ENCODE measurements around the gene MSI2. TPM values are rescaled to one million over a fixed set of nuclear protein-coding genes. Genes with fewer than 3 reads are reported as not detected.

MSI2 gene
- polyA plus RNA-seq (2013): 41.6 and 44.9 TPM in 2 replicates

DNA sequence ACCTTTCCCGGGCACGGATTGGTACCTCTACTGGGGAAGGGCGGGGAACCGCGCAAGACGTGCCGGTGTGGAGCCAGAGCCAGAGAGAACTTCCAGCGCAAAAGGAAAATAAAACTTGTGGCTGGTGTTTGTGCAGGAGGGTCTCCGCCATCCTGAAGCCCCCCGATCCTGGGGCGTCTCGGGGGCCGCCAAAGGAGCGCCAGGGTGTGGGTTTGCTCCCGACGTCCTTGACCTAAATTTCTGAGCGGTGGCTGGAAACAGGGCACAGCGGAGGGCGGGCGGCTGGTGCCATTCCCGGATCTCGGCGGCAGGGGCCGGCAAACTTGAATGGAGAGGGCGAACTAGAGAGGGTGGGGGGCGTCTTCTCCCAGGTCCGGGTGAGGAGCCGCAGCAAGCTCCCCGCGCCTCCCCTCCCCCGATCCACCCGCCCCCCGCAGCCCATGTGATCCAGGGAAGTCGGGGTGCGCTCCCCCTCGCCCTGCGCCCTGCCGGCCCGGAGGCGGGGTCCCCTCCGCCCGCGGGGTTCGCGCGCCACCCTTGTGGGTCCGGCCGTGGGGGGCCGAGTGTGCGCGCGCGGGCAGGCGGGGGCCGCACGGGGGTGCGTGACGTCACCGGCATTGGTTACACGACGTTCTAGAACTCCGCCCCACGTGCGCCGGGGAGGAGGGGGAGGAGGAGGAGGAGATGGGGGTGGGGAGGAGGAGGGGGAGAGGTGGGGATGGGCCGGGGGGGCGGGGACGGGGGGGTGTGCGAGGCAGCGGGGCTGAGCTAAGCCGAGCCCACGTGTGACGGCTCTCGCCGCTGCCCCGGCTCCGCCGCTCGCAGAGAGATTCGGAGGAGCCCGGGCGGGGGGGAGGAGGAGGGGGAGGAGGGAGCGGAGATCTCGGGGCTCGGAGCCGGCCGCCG lies at the start of gene MSI2:
Gene MSI2 (plus strand): TSS at position 748 of the 906 bp plus-strand sequence. CDS start 220 bp downstream, outside the sequence.
- Histone ChIP-seq H3K9ac (ENCODE audit: low read length) (peak within 1 kb of the TSS; percentile 74), H2AK5ac (ENCODE audit: low read length) (no peak within 1 kb of the TSS), H3K23ac (ENCODE audit: low read length) (no peak within 1 kb of the TSS), H2BK5ac (ENCODE audit: low read depth, low read length, poor library complexity) (peak within 1 kb of the TSS; percentile 14), H4K12ac (ENCODE audit: low read depth, low read length) (peak within 1 kb of the TSS; percentile 81), H3K4ac (ENCODE audit: low read depth, low read length) (peak within 1 kb of the TSS; percentile 64), H4K91ac (ENCODE audit: low read depth, low read length) (peak within 1 kb of the TSS; percentile 95), H3K4me1 (ENCODE audit: control insufficient read depth in 1 of 2, insufficient read depth in 2 of 2, low read length in 2 of 2) (peaks cover 4 to 9% of the 10 kb centered on the region in 2 experiments), H3K4me3 (ENCODE audit: low read depth, low read length) (peak within 1 kb of the TSS; percentile 91), H2BK12ac (ENCODE audit: low read length) (peak within 1 kb of the TSS; percentile 90), H3K18ac (ENCODE audit: low read length) (peak within 1 kb of the TSS; percentile 95), H3K79me1 (ENCODE audit: low read length) (peaks cover 10% of the 10 kb centered on the region), H3K27me3 (ENCODE audit: insufficient read depth, low read length) (no peaks in the 10 kb centered on the region), H3K4me2 (ENCODE audit: low read length) (peak within 1 kb of the TSS; percentile 98), H3K79me2 (ENCODE audit: control insufficient read depth, insufficient read depth, low read length, poor library complexity) (peaks cover 9% of the 10 kb centered on the region), H2BK120ac (ENCODE audit: insufficient read depth, low read length, poor library complexity) (peak within 1 kb of the TSS; percentile 85), H2AFZ (ENCODE audit: insufficient read depth, low read length, poor library complexity) (peak within 1 kb of the TSS; percentile 95), H3K14ac (ENCODE audit: low read length) (peak within 1 kb of the TSS; percentile 86), H3K36me3 (ENCODE audit: control insufficient read depth in 1 of 2, insufficient read depth in 2 of 2, low read length in 2 of 2) (no peaks in the 10 kb centered on the region), H4K8ac (ENCODE audit: low read depth, low read length) (peak within 1 kb of the TSS; percentile 91), H3K27ac (ENCODE audit: low read depth, low read length) (peak within 1 kb of the TSS; percentile 56), H3K9me3 (ENCODE audit: insufficient read depth, low read depth, low read length) (no peaks in the 10 kb centered on the region)
- DNase-seq: peak; percentile 56 to 58
- WGBS (ENCODE audit: extremely low coverage, insufficient coverage, insufficient read length): no CpG with 5 or more reads among the region's 88 CpGs

DNA sequence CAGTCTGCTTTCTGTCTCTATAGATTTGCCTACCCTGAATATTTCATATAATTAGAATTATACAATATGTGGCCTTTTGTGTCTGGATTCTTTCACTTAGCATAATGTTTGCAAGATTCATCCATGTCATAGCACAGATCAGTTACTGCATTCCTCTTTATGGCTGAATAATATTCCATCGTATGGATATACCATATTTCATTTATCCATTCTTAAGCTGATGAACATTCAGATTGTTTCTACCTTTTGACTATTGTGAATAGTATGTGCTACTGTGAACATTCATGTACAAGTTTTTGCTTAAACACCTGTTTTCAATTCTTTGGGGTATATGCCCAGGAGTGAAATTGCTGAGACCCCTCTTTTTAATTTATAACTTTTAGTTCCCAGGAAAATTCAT lies 49.4 kb upstream of the MSI2 start:
- no peak overlapping the region for H4K8ac ChIP-seq (ENCODE audit: low read depth, low read length)
- H2BK120ac ChIP-seq (ENCODE audit: insufficient read depth, low read length, poor library complexity): no peak overlapping the region
- H3K27me3 ChIP-seq (ENCODE audit: insufficient read depth, low read length): no peaks in the 10 kb centered on the region
- H3K14ac ChIP-seq (ENCODE audit: low read length): no peak overlapping the region
- WGBS (ENCODE audit: extremely low coverage, insufficient coverage, insufficient read length): no CpG with 5 or more reads among the region's 1 CpG
- H3K36me3 ChIP-seq (ENCODE audit: control insufficient read depth in 1 of 2, insufficient read depth in 2 of 2, low read length in 2 of 2): no peaks in the 10 kb centered on the region
- H3K4ac ChIP-seq (ENCODE audit: low read depth, low read length): no peak overlapping the region
- no peak overlapping the region for H2BK12ac ChIP-seq (ENCODE audit: low read length)
- H2AK5ac ChIP-seq (ENCODE audit: low read length): no peak overlapping the region
- no peak overlapping the region for H2BK5ac ChIP-seq (ENCODE audit: low read depth, low read length, poor library complexity)
- no peak overlapping the region for H3K18ac ChIP-seq (ENCODE audit: low read length)
- no peak overlapping the region for H3K4me3 ChIP-seq (ENCODE audit: low read depth, low read length)
- H4K12ac ChIP-seq (ENCODE audit: low read depth, low read length): no peak overlapping the region
- H4K91ac ChIP-seq (ENCODE audit: low read depth, low read length): no peak overlapping the region
- no peaks in the 10 kb centered on the region for H3K4me1 ChIP-seq (ENCODE audit: control insufficient read depth in 1 of 2, insufficient read depth in 2 of 2, low read length in 2 of 2)
- no peak overlapping the region for H3K9ac ChIP-seq (ENCODE audit: low read length)
- no peaks in the 10 kb centered on the region for H3K9me3 ChIP-seq (ENCODE audit: insufficient read depth, low read depth, low read length)
- no peak overlapping the region for H3K27ac ChIP-seq (ENCODE audit: low read depth, low read length)
- no peak for DNase-seq
- H3K4me2 ChIP-seq (ENCODE audit: low read length): no peak overlapping the region
- H3K79me2 ChIP-seq (ENCODE audit: control insufficient read depth, insufficient read depth, low read length, poor library complexity): no peaks in the 10 kb centered on the region
- no peaks in the 10 kb centered on the region for H3K79me1 ChIP-seq (ENCODE audit: low read length)
- H2AFZ ChIP-seq (ENCODE audit: insufficient read depth, low read length, poor library complexity): no peak overlapping the region
- H3K23ac ChIP-seq (ENCODE audit: low read length): no peak overlapping the region

DNA sequence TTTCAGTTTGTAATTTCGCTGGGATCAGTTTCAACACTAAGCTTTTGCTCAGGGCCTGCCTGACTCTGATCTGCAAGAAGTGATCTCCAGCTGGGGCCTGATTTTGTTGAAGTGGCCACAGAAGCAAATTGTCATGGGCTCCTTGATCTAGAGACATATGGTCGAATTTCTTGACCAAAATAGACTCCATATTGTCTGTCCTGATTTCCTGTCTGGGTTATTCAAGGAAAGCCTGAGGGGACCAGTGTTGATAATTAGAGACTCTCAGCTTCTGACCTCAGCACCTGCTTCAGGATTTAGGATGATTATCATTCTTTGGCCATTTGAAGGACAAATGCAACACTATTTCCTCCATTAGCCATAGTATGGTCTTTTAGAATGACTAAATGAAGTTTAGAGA lies 48.9 kb upstream of the MSI2 start:
- no peak overlapping the region for H3K23ac ChIP-seq (ENCODE audit: low read length)
- no peaks in the 10 kb centered on the region for H3K79me1 ChIP-seq (ENCODE audit: low read length)
- H4K8ac ChIP-seq (ENCODE audit: low read depth, low read length): no peak overlapping the region
- no peak overlapping the region for H2AK5ac ChIP-seq (ENCODE audit: low read length)
- no peaks in the 10 kb centered on the region for H3K27me3 ChIP-seq (ENCODE audit: insufficient read depth, low read length)
- H4K12ac ChIP-seq (ENCODE audit: low read depth, low read length): no peak overlapping the region
- no peaks in the 10 kb centered on the region for H3K79me2 ChIP-seq (ENCODE audit: control insufficient read depth, insufficient read depth, low read length, poor library complexity)
- no peak overlapping the region for H2BK5ac ChIP-seq (ENCODE audit: low read depth, low read length, poor library complexity)
- H3K4me2 ChIP-seq (ENCODE audit: low read length): no peak overlapping the region
- no peak overlapping the region for H2BK12ac ChIP-seq (ENCODE audit: low read length)
- H3K4me3 ChIP-seq (ENCODE audit: low read depth, low read length): no peak overlapping the region
- no peak overlapping the region for H3K9ac ChIP-seq (ENCODE audit: low read length)
- no peaks in the 10 kb centered on the region for H3K4me1 ChIP-seq (ENCODE audit: control insufficient read depth in 1 of 2, insufficient read depth in 2 of 2, low read length in 2 of 2)
- H4K91ac ChIP-seq (ENCODE audit: low read depth, low read length): no peak overlapping the region
- no peak overlapping the region for H3K27ac ChIP-seq (ENCODE audit: low read depth, low read length)
- no peaks in the 10 kb centered on the region for H3K36me3 ChIP-seq (ENCODE audit: control insufficient read depth in 1 of 2, insufficient read depth in 2 of 2, low read length in 2 of 2)
- no CpG with 5 or more reads among the region's 2 CpGs for WGBS (ENCODE audit: extremely low coverage, insufficient coverage, insufficient read length)
- H3K18ac ChIP-seq (ENCODE audit: low read length): no peak overlapping the region
- no peak overlapping the region for H3K4ac ChIP-seq (ENCODE audit: low read depth, low read length)
- DNase-seq: no peak
- H3K9me3 ChIP-seq (ENCODE audit: insufficient read depth, low read depth, low read length): no peaks in the 10 kb centered on the region
- no peak overlapping the region for H2AFZ ChIP-seq (ENCODE audit: insufficient read depth, low read length, poor library complexity)
- no peak overlapping the region for H2BK120ac ChIP-seq (ENCODE audit: insufficient read depth, low read length, poor library complexity)
- no peak overlapping the region for H3K14ac ChIP-seq (ENCODE audit: low read length)

DNA sequence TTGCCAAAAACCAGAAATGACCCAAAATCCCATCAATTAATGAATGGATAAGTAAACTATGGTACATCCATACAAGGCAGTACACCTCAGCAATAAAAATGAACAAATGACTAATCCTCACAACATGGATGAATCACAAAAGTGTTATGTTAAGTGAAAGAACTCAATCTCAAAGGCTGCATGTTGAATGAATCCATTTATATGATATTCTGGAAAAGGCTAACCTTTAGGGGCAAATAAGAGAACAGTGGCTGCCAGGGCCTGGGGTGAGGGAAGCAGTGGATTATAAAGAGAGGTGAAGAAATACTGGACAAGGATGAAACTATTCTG lies 46.1 kb upstream of the MSI2 start:
- no peaks in the 10 kb centered on the region for H3K4me1 ChIP-seq (ENCODE audit: control insufficient read depth in 1 of 2, insufficient read depth in 2 of 2, low read length in 2 of 2)
- H2BK120ac ChIP-seq (ENCODE audit: insufficient read depth, low read length, poor library complexity): no peak overlapping the region
- no peak overlapping the region for H3K27ac ChIP-seq (ENCODE audit: low read depth, low read length)
- H2AFZ ChIP-seq (ENCODE audit: insufficient read depth, low read length, poor library complexity): no peak overlapping the region
- no peak overlapping the region for H3K9ac ChIP-seq (ENCODE audit: low read length)
- no peak overlapping the region for H4K12ac ChIP-seq (ENCODE audit: low read depth, low read length)
- H2BK12ac ChIP-seq (ENCODE audit: low read length): no peak overlapping the region
- H4K8ac ChIP-seq (ENCODE audit: low read depth, low read length): no peak overlapping the region
- H2AK5ac ChIP-seq (ENCODE audit: low read length): no peak overlapping the region
- DNase-seq: peak in 1 of 2 donors; percentile 5
- no peak overlapping the region for H3K14ac ChIP-seq (ENCODE audit: low read length)
- H2BK5ac ChIP-seq (ENCODE audit: low read depth, low read length, poor library complexity): no peak overlapping the region
- no peak overlapping the region for H3K4me3 ChIP-seq (ENCODE audit: low read depth, low read length)
- no peaks in the 10 kb centered on the region for H3K79me1 ChIP-seq (ENCODE audit: low read length)
- H4K91ac ChIP-seq (ENCODE audit: low read depth, low read length): no peak overlapping the region
- H3K18ac ChIP-seq (ENCODE audit: low read length): no peak overlapping the region
- no peaks in the 10 kb centered on the region for H3K9me3 ChIP-seq (ENCODE audit: insufficient read depth, low read depth, low read length)
- H3K36me3 ChIP-seq (ENCODE audit: control insufficient read depth in 1 of 2, insufficient read depth in 2 of 2, low read length in 2 of 2): no peaks in the 10 kb centered on the region
- no peak overlapping the region for H3K4me2 ChIP-seq (ENCODE audit: low read length)
- H3K79me2 ChIP-seq (ENCODE audit: control insufficient read depth, insufficient read depth, low read length, poor library complexity): no peaks in the 10 kb centered on the region
- no peaks in the 10 kb centered on the region for H3K27me3 ChIP-seq (ENCODE audit: insufficient read depth, low read length)
- no peak overlapping the region for H3K23ac ChIP-seq (ENCODE audit: low read length)
- H3K4ac ChIP-seq (ENCODE audit: low read depth, low read length): no peak overlapping the region
